NCI-H748 (cell line): Measurements from ENCODE around the gene LRCH1.

Experiments
- DNase-seq: peaks from one replicate; lab custom pipeline; 2025; ENCODE audit not compliant: unreplicated experiment; lab: John Stamatoyannopoulos, UW

LRCH1 gene

DNA sequence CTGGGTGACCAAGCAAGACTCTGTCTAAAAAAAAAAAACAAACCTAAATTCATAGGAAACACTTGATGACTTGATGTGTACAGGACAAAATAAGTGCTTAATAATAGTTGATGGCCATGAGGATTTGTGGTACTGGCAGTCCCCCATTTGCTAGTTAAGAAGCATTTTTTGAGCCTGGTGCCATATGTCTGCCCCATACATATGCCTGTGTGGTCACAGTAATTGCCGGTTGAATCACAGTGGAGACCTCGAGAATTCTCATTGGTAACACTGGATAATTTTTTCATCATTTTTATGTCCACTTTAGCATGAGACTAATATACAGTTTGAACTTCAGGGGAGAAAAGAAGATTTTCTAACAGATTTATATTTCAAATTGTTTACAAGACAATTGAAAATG lies 79.2 kb downstream of the LRCH1 start:
- DNase-seq, result no peak

DNA sequence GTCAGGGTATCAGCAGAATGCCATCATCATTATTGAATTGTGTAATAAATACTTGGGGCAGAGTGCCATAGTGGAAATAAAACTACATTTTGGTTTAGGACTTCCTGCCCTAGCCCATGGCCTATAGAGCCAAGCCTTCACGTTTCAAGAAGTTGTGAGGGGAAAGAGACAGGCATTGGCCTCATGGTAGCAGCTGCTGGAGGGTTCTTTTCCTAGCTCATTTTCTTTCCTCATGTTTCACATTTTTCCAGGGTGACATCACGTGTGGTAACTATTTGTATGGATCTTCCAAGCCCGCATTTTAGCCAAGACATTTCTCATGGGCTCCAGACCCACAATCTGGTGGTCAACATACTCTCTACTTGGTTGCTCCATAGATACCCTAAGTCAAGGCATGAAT lies 80.4 kb downstream of the LRCH1 start:
- DNase-seq, result no peak

DNA sequence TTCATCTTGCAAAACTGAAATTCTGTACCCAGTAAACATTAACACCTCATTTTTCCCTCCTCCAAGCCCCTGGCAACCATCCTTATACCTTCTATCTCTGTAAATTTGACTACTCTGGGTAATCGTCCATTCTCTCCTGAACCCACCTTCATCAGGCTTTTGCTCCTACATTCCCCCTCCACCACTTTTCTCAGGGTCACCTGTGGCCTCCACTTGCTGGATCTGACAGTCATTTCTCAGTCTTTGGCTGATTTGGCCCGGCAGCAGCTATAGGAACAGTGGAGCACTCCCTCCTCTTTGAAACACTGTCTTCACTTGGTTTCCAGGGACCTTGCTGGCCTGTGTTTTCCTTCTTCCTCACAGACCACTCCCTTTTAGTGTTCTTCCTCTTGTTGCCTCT lies 83.5 kb downstream of the LRCH1 start:
- DNase-seq, result no peak

DNA sequence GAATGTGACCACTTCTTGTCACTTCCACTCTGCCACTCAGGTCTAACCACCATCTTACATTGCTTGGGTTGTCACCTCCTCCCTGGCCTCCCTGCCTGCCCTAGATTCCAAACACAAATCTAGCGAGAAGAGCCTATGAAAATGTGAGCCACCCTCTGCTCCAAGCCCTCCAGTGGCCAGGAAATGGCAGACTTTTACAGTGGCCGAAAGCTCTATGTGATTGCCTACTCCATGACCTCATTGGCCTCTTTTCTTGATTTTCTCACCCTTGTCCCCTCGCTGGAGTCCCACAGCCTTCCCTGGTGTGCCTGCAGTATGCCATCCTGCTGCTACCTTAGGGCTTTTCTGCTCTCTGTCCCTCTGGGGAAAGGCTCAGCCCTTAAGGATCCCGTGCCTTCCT lies 84.2 kb downstream of the LRCH1 start:
- no peak for DNase-seq

DNA sequence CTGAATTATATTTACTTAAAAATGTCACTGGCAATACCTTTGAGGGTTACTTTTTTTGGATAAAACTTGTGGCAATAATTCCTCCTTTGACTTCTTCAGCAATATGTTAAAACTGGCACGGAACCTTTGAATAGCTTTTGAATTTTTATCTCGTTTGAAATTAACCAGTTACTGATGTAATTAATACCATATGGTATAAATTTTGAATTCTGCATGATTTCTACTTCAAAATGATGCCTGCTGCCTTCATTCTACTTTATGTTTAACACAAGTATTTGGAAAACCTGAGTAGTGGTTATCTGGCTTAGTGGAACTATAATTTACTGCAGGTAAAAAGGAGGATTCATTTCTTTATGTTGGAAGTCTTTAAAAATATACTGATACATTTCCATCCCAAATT lies 85.3 kb downstream of the LRCH1 start:
- DNase-seq, result no peak

DNA sequence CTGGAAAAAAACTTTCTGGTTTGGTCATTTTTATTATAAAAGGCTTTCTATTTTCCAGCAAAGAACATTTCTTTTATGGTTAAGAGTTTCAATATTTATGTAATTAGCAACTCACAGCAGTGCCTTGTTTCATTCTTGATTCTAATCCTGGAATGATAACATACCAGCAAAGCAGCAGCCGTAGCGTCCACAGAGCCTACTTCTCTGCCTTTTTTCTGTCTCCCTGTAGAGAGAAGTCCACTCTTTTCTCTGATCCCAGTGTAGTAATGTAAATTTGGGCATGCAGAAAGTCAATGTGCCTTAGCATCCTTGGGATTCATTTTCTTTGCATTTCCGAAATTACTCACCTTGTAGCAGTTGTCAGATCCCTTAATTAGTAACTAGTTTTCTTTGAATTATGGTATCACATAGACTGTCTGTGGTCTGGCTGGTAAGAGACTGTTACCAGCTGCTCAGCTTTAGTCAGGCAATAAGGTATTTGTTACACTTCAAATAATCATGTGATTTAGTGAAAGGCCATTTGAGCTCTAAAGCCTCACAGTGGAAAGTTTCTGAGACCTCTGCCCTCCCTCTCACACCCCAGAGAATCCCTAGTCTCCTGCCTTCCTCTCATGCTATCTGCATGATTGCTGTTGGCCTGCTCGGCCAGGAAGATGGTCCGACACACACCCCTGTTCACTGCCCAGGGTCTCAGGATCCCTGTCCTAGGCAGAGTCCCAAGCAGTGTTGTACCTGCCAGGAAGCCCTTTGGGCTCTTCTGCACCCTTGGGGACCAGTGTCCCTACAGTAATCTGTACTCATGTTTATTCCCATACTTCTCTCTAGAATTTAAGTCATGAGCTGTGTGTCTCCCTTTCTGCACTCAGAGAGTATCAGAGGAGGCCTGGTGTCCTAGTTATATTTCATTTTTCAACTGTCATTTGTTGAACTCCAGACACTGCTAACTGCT lies 86.3 kb downstream of the LRCH1 start:
- DNase-seq, result no peak

DNA sequence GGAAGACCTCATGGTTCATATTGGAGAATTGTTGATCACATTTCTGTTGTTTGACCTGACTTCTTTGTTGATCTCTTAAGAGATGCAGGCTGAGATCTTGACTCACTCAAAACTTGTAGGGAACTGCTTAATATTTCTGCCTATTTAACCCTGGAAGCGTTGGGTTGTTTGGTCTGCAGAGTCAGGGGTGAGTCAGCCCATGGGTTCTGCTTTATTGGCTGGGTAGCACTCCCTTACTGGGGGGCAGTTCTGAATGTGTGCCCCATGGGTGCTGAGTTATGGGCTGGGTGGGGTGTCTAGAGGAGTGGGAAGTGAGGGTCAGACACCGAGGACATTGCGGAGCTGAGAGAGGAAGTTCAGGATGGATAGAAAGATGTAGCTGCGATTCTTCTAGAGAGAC lies 87.9 kb downstream of the LRCH1 start:
- no peak for DNase-seq

DNA sequence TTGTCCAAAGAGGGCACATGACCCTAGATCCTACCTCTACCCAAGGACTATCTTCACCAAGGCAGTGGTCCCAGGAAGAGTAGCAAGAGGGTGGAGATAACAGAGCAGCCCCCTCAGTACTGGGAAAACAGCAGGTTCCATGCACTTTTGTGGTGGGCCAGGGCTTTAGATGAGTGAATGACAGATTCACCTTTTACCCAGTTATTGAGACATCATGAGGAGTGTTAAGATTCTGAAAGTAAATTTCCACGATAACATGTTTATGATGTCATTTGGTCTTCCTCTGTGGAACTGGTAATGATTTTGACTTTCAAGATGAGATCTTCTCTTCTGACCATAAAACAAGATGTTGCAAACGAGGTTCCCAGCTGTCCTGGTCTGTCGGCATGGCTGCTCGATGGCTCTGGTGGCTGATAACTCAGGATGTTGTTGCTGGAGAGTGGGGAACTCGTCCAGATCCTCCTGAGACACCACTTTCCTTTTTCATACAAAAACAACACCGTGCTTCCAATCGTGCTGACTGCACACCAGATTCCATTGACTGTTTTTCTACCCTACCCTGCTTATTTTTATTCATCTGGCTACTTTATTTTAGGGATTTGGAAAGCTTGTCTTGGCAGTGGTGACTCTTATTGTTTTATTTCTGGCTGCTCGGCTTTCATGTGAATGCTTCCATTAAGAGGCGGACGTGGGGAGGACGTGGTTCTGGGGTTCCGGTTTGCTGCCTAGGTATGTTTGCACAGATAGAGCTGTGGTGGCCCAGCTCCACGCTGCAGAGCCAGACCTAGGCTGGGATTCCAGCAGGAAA lies 88.5 kb downstream of the LRCH1 start:
- no peak for DNase-seq

DNA sequence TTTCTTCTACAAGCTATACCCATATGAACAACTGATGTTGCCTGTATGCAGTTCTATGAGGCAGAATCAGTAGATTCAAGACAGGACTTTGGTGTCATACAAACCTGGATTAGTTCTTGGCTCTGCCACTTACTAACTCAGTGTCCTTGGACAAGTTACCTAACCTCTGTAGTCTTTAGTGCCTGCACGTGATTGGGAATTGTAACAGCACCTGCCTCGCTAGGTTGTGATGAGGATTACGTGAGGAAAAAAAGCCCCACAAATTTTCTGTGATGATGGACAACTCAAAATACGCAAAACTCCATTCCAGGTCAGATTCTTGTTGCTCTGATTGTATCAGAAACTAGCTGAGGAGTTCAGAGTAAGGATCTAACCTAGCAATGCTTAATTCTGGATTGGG lies 89.3 kb downstream of the LRCH1 start:
- no peak for DNase-seq

DNA sequence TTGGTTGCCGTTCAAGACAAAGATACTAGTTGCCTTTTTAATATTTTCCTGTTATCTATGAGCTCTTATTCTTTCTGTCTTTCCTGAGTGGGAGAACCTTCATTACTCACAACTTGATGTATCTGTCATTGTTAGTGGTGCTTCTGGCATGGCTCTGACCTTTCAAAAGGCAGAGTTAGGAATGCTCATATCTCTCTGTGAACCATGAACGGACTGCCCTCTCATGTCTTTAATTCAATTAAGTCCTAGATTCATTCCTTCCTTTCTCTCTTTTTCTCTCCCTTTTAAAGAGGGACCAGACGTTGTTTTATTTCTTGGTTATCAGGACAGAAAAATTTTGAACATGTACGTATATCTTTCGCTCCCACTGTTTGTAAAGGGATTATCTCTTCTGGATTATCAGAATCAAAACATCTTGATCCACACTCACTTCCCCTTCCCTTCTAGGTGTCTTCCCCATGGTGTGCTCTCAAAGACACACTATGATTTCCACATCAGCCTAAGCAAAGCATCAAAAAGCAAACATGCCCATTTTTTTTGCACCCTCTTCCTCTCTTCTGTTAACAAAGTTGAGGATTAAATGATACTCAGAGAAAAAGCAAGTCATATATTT lies 90.3 kb downstream of the LRCH1 start:
- no peak for DNase-seq

DNA sequence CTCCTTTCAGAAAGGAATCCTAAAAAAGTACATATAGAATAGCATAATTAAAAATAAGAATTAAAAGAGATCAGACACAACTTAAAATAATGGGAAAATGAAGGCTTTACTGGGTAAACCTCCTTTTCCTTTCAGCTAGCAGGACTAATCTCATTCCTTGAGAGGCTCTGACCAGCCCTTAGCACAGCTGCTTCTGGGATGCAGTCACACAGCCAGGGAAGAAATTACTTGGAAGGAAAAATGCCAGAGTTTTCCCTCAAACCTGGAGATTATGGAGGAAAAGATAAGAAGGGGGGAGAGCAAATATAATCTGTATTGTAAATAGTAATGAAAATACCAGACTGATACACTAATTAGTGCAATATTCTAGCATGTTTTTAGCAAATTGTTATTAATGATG lies 91.8 kb downstream of the LRCH1 start:
- no peak for DNase-seq

DNA sequence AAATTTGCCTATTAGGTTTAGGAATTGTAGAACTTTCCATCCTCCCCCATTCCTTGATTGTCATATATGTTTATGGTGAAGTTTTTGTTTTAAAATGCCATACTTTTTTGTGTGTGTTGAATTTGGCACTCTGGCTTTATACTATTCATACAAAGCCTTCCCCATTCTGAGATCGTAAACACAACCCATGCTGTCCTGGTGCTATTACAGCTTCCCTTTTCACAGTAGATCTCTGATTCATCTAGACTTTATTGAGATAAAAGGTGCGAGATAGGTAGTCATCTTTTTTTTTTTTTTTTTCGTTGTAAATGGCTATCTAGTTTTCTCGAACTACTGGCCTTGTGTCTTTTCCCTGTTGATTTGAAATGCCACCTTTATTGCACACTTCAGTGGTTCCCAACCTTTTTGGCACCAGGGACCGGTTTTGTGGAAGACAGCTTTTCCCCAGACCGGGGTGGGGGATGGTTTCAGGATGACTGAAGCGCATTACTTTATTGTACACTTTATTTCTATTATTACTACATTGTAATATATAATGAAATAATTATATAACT lies 94.6 kb downstream of the LRCH1 start:
- no peak for DNase-seq

DNA sequence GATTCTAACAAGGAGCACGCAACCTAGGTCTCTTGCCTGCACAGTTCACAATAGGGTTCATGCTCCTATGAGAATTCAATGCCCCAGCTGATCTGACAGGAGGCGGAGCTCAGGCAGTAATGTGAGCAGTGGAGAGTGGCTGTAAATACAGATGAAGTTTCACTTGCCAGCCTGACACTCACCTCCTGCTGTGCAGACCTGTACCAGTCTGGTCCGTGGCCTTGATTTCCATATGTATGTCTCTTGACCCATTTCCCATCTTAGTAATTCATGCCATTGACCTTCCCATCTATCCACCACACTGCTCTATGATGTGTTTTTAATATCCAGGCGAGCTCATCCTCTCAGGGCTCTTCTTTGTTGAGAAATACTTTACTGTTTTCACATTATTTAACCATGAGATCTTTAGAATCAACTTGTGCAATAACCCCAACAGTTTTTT lies 95.2 kb downstream of the LRCH1 start:
- peak; percentile 92 for DNase-seq

DNA sequence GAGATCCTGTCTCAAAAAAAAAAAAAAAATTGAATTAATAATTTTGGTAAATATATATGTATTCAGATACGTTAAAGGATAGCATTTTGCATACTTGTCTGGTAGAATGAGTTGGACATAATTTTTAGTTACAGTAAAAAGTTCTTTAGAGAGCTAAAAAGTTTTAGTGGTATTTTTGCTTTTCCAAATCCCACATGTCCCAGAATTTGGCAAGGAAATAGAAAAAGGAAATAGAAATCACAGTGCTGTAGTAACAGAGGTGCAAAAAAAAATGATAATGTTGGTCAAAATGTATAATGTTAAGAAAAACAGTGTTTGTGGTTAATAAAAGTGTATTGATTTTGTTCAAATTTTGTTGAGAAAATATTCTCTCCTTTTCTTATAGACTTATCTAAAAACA lies 96.8 kb downstream of the LRCH1 start:
- DNase-seq, result no peak

DNA sequence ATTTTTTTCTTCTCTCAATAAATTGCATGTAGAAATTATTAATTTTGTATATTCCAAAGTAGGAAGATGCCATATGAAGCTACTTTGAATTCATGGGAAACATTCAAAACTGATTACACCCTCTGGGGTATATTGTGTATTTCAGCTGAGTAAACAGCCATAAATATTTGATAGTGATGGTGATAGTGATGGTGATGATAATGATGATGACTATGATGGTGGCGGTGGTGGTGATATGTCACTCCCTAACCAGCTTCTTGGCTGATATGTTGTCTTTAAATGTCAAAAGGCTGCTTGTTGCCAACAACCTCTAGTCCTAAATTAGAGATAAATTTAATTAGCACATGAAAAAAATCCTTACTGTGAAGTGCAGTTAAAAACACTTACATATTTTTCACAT lies 102.0 kb downstream of the LRCH1 start:
- DNase-seq, result no peak

DNA sequence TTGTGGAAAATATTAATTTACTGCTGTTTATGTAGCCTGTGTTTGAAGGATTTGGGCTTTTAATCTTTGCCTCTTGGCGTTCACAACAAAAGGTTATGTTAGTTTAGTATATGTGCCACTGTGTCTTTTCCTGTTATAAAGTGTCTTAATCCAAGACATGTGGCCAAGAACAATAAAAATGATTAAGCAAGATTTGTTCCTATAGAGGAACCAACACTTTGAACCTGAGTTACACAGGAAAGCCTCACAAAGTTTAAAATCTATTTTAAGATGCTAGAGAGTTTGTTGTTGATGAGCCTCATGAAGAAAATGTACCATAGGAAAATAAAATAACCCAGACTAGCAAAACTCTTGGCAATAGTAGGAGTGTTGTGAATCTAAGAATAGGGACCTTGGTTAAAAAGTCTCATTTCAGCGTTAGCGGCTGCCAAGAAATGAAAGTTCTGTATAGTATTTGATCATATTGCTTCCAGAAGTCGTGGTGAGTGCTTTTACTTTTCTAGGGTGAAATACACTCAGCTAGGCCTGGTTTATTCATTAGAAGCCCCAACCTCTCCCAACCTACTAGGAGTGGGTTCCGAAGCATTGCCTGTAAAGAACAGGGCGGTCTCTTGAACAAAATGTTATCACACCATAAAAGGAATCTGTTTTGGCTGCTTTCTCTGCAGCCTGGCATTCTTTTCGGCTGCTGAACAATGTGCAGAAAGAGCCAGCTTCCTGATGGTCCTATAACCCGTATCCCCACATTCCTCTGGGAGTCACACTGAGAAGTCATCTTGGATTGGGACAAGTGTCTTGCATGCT lies 102.6 kb downstream of the LRCH1 start:
- no peak for DNase-seq

DNA sequence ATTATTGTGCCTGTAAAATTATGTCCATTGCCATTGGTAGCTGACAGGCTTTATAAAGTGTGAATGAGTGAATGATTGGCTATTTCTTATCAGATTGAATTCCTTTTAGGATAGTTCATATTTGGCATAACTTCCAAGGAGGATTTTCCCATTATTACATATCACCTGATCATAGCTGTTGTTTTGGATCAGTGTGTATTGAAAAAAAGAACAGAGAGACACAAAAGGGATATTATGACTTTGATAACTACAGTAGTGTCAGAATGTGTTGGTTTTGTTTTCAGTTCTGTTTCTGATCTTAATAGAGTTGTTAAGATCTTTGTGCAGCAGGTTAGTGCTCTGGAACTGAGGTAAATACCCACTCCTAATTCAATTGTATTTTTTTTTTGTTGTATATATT lies 103.8 kb downstream of the LRCH1 start:
- no peak for DNase-seq

DNA sequence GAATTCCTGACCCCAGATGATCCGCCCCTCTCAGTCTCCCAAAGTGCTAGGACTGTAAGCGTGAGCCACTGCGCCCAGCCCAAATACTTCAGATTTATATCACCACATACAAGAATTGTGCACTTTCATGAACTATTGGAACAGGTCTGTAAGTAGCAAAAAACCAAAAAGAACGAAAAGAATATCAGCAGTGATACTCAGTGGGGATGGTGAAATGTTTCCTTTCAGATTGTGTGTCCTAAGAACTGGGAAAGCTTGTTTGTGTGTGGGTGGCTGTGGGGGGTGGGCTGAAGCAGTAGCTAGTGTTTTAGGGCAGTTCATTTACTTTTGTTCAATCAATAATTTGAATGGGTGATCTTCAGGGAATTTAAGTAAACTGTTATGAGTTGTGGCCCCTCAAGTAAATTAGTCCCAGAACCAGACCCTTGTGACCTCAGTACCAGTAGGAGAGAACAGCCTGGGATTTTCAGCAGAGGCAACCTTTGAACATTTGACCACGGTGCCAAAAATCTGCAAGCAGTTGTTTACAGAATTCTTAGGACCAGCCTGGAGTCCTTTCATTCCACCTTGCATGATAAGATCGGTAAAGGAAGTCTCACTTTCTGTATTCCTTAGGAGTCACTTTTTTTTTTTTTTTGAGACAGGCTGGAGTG lies 106.6 kb downstream of the LRCH1 start:
- no peak for DNase-seq

DNA sequence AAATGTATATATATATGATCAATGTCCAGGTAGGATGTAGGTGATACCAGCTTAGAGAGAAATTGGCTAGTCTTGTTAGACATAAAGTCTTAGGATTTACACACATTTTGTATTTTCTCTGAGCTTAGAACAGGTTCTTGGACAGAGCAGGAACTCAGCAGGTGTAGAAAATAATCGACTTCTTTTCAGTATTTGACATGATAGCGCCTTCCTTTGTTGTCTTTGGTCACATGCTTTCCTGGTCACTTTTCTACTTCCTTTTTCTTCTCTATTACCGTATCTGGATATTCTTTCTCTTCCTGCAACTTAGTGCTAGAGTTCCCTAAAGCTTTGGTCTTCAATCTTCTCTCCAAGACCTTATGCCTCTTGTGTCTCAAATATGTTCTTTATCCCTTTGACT lies 107.4 kb downstream of the LRCH1 start:
- DNase-seq, result no peak

DNA sequence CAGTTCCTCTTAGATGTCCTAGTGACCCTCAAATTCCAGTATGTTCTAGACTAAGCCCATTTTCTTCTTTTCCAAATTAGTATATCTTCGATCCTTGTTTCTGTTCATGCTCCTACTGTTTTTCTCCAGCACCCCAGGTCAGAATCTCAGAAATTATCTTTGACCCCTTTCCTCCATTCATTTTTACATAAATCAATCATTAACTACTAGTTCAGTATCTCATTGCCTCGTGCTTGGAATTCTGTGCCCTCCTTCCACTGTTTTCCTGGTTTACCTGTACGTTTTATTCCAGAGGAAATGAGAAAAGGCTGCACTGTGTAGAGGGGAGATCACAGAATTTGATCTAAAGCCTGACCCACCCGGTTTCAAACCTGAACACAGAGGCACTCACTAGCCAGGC lies 107.9 kb downstream of the LRCH1 start:
- no peak for DNase-seq
